ENCODE measurements around the gene CUL1. TPM values are rescaled to one million over a fixed set of nuclear protein-coding genes. Genes with fewer than 3 reads are reported as not detected.
A peak's percentile ranks its signal among the peaks of the same experiment; 100 is the strongest.

The CUL1 gene
- total RNA-seq, 1 donor = 39.8 TPM

DNA sequence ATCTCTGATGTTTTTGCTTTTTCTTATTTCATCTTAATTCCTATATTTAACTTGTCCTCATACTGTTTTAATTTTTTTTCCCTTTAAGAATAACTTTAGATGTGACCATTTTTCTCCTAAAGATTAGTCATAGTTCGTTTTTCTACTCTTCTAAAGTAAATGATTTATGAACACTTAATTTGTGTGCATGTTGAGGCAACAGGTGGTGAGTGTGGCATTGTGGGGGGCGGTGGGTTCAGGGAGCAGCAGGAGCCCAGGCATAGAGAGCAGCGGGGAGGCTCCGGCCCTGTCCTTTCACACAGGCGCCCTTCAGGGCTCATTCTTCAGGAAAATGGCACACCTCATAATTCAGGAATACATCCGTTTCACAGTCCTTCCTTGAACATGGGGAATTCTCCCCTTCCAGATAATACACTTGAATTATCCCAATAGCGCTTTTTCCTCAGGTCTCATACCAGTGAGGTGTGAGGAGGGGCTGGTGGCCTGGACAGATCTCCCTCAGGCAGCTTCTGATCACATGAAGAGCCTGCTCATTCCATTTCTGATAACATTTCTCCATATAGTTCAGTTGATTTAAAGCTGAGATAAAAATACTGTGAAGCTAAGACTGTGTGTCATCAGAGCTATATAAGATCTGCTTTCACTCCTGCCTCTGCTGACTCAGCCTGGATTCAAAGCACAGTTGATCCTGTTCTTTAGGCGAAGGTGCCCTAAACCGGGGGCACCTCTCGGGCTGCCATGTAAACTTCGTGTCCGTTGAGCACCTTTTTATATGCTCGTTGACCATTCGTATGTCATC, 40.2 kb downstream of the CUL1 start:
- Histone ChIP-seq H4K20me1 (ENCODE audit: insufficient read depth, low read length) (peaks cover 29% of the 10 kb centered on the region), H3K79me2 (ENCODE audit: insufficient read depth, low read length) (peaks cover 83% of the 10 kb centered on the region), H3K4me3 (ENCODE audit: insufficient read depth, low read length) (no peak overlapping the region), H3K36me3 (ENCODE audit: insufficient read depth, low read length) (peaks cover 37% of the 10 kb centered on the region), H3K27ac (ENCODE audit: low read depth, low read length) (peak overlapping the region; percentile 46), H3K9me3 (ENCODE audit: low read depth, low read length) (no peaks in the 10 kb centered on the region), H3K4me1 (ENCODE audit: insufficient read depth, low read length) (peaks cover 4% of the 10 kb centered on the region), H3K4me2 (ENCODE audit: insufficient read depth, low read length) (no peak overlapping the region), H2AFZ (ENCODE audit: low read length) (no peak overlapping the region), H3K27me3 (ENCODE audit: insufficient read depth, low read length) (no peaks in the 10 kb centered on the region)
- TF ChIP-seq, protein P1, sequence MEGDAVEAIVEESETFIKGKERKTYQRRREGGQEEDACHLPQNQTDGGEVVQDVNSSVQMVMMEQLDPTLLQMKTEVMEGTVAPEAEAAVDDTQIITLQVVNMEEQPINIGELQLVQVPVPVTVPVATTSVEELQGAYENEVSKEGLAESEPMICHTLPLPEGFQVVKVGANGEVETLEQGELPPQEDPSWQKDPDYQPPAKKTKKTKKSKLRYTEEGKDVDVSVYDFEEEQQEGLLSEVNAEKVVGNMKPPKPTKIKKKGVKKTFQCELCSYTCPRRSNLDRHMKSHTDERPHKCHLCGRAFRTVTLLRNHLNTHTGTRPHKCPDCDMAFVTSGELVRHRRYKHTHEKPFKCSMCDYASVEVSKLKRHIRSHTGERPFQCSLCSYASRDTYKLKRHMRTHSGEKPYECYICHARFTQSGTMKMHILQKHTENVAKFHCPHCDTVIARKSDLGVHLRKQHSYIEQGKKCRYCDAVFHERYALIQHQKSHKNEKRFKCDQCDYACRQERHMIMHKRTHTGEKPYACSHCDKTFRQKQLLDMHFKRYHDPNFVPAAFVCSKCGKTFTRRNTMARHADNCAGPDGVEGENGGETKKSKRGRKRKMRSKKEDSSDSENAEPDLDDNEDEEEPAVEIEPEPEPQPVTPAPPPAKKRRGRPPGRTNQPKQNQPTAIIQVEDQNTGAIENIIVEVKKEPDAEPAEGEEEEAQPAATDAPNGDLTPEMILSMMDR (IDR thresholded peaks at IDR 0.05; ENCODE audit: extremely low read depth, low read depth, low read length) = no peak
- no peak for DNase-seq (ENCODE audit: insufficient read length, low spot score, missing footprints)

DNA sequence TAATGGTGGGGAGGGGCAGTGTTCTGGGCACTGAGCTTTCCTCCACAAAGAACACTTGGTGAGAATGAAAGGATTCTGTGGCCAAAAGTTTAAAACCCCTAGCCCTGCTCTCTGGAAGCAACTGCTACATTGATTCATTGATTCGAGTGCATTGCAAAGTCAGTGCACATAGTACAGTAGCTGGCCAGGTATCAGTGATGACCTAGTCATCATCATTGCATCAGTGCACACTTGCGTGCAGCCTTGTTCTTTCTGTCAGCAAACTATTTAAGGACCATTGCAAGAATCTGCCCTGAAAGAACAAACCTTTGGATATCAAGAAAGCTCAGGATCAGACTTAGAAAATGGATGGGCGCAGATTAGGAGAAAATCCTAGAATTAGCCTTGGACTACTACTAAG, 47.4 kb downstream of the CUL1 start:
- no peak for DNase-seq (ENCODE audit: insufficient read length, low spot score, missing footprints)
- H4K20me1 ChIP-seq (ENCODE audit: insufficient read depth, low read length) = peaks cover 4% of the 10 kb centered on the region
- peaks cover 9% of the 10 kb centered on the region for H3K36me3 ChIP-seq (ENCODE audit: insufficient read depth, low read length)
- no peak overlapping the region for H3K27ac ChIP-seq (ENCODE audit: low read depth, low read length)
- H3K4me1 ChIP-seq (ENCODE audit: insufficient read depth, low read length) = no peaks in the 10 kb centered on the region
- peaks cover 61% of the 10 kb centered on the region for H3K79me2 ChIP-seq (ENCODE audit: insufficient read depth, low read length)
- TF ChIP-seq, protein P1 (IDR thresholded peaks at IDR 0.05; ENCODE audit: extremely low read depth, low read depth, low read length) = no peak
- H3K27me3 ChIP-seq (ENCODE audit: insufficient read depth, low read length) = no peaks in the 10 kb centered on the region
- no peak overlapping the region for H2AFZ ChIP-seq (ENCODE audit: low read length)
- no peak overlapping the region for H3K4me2 ChIP-seq (ENCODE audit: insufficient read depth, low read length)
- H3K9me3 ChIP-seq (ENCODE audit: low read depth, low read length) = no peaks in the 10 kb centered on the region
- no peak overlapping the region for H3K4me3 ChIP-seq (ENCODE audit: insufficient read depth, low read length)

DNA sequence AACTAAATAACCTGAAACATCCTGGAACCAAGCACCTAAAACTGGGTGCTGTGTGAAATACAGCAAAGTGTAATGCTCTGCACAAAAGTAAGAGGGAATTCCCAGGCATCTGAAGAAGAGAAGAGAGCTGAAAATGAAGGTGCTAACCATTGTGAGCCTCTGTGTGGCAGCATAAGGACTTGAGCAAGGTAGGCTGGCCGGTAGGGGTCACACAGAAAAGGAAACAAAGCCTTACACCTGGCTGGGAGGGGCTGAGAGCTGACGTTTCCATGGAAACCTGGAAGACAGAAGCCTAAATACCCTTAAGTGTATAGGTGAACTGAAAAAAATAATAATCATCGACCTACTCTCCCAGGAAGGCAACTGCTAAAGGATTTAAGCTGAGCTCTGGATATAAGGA, 48.6 kb downstream of the CUL1 start:
- Histone ChIP-seq H3K4me1 (ENCODE audit: insufficient read depth, low read length) (no peaks in the 10 kb centered on the region), H4K20me1 (ENCODE audit: insufficient read depth, low read length) (peaks cover 4% of the 10 kb centered on the region), H2AFZ (ENCODE audit: low read length) (no peak overlapping the region), H3K27ac (ENCODE audit: low read depth, low read length) (no peak overlapping the region), H3K27me3 (ENCODE audit: insufficient read depth, low read length) (no peaks in the 10 kb centered on the region), H3K4me3 (ENCODE audit: insufficient read depth, low read length) (no peak overlapping the region), H3K9me3 (ENCODE audit: low read depth, low read length) (no peaks in the 10 kb centered on the region), H3K36me3 (ENCODE audit: insufficient read depth, low read length) (peaks cover 7% of the 10 kb centered on the region), H3K4me2 (ENCODE audit: insufficient read depth, low read length) (no peak overlapping the region), H3K79me2 (ENCODE audit: insufficient read depth, low read length) (peaks cover 62% of the 10 kb centered on the region)
- DNase-seq (ENCODE audit: insufficient read length, low spot score, missing footprints) = no peak
- TF ChIP-seq, protein P1 (IDR thresholded peaks at IDR 0.05; ENCODE audit: extremely low read depth, low read depth, low read length) = no peak

DNA sequence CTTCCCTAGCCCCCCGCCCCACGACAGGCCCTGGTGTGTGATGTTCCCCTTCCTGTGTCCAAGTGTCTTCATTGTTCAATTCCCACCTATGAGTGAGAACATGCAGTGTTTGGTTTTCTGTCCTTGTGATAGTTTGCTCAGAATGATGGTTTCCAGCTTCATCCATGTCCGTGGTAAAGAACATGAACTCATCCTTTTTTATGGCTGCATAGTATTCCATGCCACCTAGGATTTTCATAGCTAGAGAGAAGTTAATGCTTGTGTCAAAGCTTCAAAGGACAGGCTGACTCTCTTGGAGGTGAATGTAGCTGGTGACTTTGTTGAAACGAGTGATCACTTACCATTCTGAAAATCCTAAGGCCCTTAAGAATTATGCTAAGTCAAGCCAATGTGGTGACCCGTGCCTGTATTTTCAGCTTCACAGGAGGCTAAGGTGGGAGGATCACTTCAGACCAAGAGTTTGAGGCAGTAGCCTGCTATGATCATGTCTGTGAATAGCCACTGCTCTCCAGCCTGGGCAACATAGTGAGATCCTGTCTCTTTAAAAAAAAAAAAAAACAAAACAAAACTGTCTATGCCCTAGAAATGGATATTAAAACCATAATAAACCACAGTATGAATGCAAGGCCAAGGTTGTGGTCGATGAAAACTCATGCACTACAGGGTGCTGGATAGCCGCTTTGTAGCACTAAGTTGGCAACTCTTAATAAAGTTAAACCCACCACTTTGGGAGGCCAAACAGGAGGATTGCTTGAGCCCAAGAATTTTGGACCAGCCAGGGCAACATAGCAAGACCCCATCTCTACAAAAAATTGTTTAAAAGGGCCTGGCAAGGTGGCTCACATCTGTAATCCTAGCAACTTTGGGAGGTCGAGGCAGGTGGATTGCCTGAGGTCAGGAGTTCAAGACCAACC, 52.0 kb downstream of the CUL1 start:
- Histone ChIP-seq H3K4me1 (ENCODE audit: insufficient read depth, low read length) (no peaks in the 10 kb centered on the region), H4K20me1 (ENCODE audit: insufficient read depth, low read length) (peaks cover 12% of the 10 kb centered on the region), H3K36me3 (ENCODE audit: insufficient read depth, low read length) (peaks cover 7% of the 10 kb centered on the region), H3K27ac (ENCODE audit: low read depth, low read length) (no peak overlapping the region), H3K9me3 (ENCODE audit: low read depth, low read length) (no peaks in the 10 kb centered on the region), H3K4me3 (ENCODE audit: insufficient read depth, low read length) (no peak overlapping the region), H3K4me2 (ENCODE audit: insufficient read depth, low read length) (no peak overlapping the region), H2AFZ (ENCODE audit: low read length) (no peak overlapping the region), H3K79me2 (ENCODE audit: insufficient read depth, low read length) (peaks cover 50% of the 10 kb centered on the region), H3K27me3 (ENCODE audit: insufficient read depth, low read length) (no peaks in the 10 kb centered on the region)
- no peak for DNase-seq (ENCODE audit: insufficient read length, low spot score, missing footprints)
- TF ChIP-seq, protein P1 (IDR thresholded peaks at IDR 0.05; ENCODE audit: extremely low read depth, low read depth, low read length) = no peak

All from osteoblast (primary cell).